Mucosa of stomach (tissue), 1 donor: ENCODE results near the gene KLK14.
A peak's percentile ranks its signal among the peaks of the same experiment; 100 is the strongest.

ENCODE experiments used
- H3K27me3 ChIP-seq: one replicate; pipeline ENCODE4 v1.7.0; 2013; ENCODE audit warnings: mild to moderate bottlenecking, low read length; ENCODE audit not compliant: control insufficient read depth, insufficient read depth
- H3K36me3 ChIP-seq: one replicate; pipeline ENCODE4 v1.7.0; 2013; ENCODE audit warnings: low read length; ENCODE audit not compliant: control insufficient read depth, insufficient read depth
- H3K4me1 ChIP-seq: one replicate; pipeline ENCODE4 v1.7.0; 2013; ENCODE audit warnings: mild to moderate bottlenecking, low read length; ENCODE audit not compliant: control insufficient read depth, insufficient read depth
- H3K4me3 ChIP-seq: one replicate; pipeline ENCODE4 v1.7.0; 2013; ENCODE audit warnings: low read length
- H3K9ac ChIP-seq: one replicate; pipeline ENCODE4 v1.7.0; 2013; ENCODE audit warnings: mild to moderate bottlenecking, low read length, moderate library complexity
- H3K9me3 ChIP-seq: one replicate; pipeline ENCODE4 v1.7.0; 2013; ENCODE audit warnings: mild to moderate bottlenecking, low read length, moderate library complexity; ENCODE audit not compliant: control insufficient read depth
- donor health status: Pancreatic carcinoma.

Gene KLK14

GRCh38 chr19:51107406-51108065, 24.8 kb upstream of the KLK14 start:
- Histone ChIP-seq H3K36me3 (no peaks in the 10 kb centered on the region), H3K27me3 (no peaks in the 10 kb centered on the region), H3K4me1 (peaks cover 14% of the 10 kb centered on the region), H3K9ac (peak overlapping the region; percentile 73), H3K4me3 (peak overlapping the region; percentile 65), H3K9me3 (no peaks in the 10 kb centered on the region)

GRCh38 chr19:51103926-51104341, 21.2 kb upstream of the KLK14 start:
- Histone ChIP-seq H3K9ac (no peak overlapping the region), H3K9me3 (no peaks in the 10 kb centered on the region), H3K27me3 (no peaks in the 10 kb centered on the region), H3K36me3 (no peaks in the 10 kb centered on the region), H3K4me3 (no peak overlapping the region), H3K4me1 (peaks cover 22% of the 10 kb centered on the region)

- Histone ChIP-seq H3K27me3 (no peaks in the 10 kb centered on the region), H3K4me3 (no peak overlapping the region), H3K36me3 (no peaks in the 10 kb centered on the region), H3K9ac (no peak overlapping the region), H3K4me1 (peaks cover 19% of the 10 kb centered on the region), H3K9me3 (no peaks in the 10 kb centered on the region)
These were observed 20.3 kb upstream of the KLK14 start for GRCh38 chr19:51102991-51103390.

GRCh38 chr19:51101171-51101865, 18.6 kb upstream of the KLK14 start:
- Histone ChIP-seq H3K4me3 (no peak overlapping the region), H3K9ac (no peak overlapping the region), H3K27me3 (no peaks in the 10 kb centered on the region), H3K9me3 (no peaks in the 10 kb centered on the region), H3K4me1 (peaks cover 8% of the 10 kb centered on the region), H3K36me3 (no peaks in the 10 kb centered on the region)

- Histone ChIP-seq H3K9me3 (no peaks in the 10 kb centered on the region), H3K36me3 (no peaks in the 10 kb centered on the region), H3K4me3 (no peak overlapping the region), H3K4me1 (peaks cover 8% of the 10 kb centered on the region), H3K27me3 (no peaks in the 10 kb centered on the region), H3K9ac (no peak overlapping the region)
These were observed 17.9 kb upstream of the KLK14 start for GRCh38 chr19:51100601-51101000.

GRCh38 chr19:51099047-51099382, 16.3 kb upstream of the KLK14 start:
- H3K9ac ChIP-seq: no peak overlapping the region
- H3K36me3 ChIP-seq: no peaks in the 10 kb centered on the region
- peaks cover 8% of the 10 kb centered on the region for H3K4me1 ChIP-seq
- no peaks in the 10 kb centered on the region for H3K27me3 ChIP-seq
- no peak overlapping the region for H3K4me3 ChIP-seq
- H3K9me3 ChIP-seq: no peaks in the 10 kb centered on the region

- no peak overlapping the region for H3K4me3 ChIP-seq
These were observed 15.8 kb upstream of the KLK14 start for GRCh38 chr19:51098365-51099046.

GRCh38 chr19:51097796-51098195, 15.1 kb upstream of the KLK14 start:
- no peaks in the 10 kb centered on the region for H3K9me3 ChIP-seq
- H3K36me3 ChIP-seq: no peaks in the 10 kb centered on the region
- no peaks in the 10 kb centered on the region for H3K27me3 ChIP-seq
- H3K4me3 ChIP-seq: no peak overlapping the region
- no peak overlapping the region for H3K9ac ChIP-seq
- peaks cover 8% of the 10 kb centered on the region for H3K4me1 ChIP-seq

More at GRCh38 chr19:51098365-51099046, 15.8 kb upstream of the KLK14 start:
- Histone ChIP-seq H3K27me3 (no peaks in the 10 kb centered on the region), H3K4me1 (peaks cover 8% of the 10 kb centered on the region), H3K9me3 (no peaks in the 10 kb centered on the region), H3K36me3 (no peaks in the 10 kb centered on the region), H3K9ac (no peak overlapping the region)

- Histone ChIP-seq H3K9me3 (no peaks in the 10 kb centered on the region), H3K27me3 (no peaks in the 10 kb centered on the region), H3K36me3 (no peaks in the 10 kb centered on the region), H3K9ac (no peak overlapping the region), H3K4me3 (no peak overlapping the region), H3K4me1 (peaks cover 8% of the 10 kb centered on the region)
These were observed 14.6 kb upstream of the KLK14 start for GRCh38 chr19:51097166-51097738.

- no peaks in the 10 kb centered on the region for H3K9me3 ChIP-seq
- H3K9ac ChIP-seq: no peak overlapping the region
- peaks cover 8% of the 10 kb centered on the region for H3K4me1 ChIP-seq
- no peak overlapping the region for H3K4me3 ChIP-seq
- H3K27me3 ChIP-seq: no peaks in the 10 kb centered on the region
- H3K36me3 ChIP-seq: no peaks in the 10 kb centered on the region
These were observed 13.9 kb upstream of the KLK14 start for GRCh38 chr19:51096473-51097165.

GRCh38 chr19:51094696-51095279, 12.1 kb upstream of the KLK14 start:
- no peaks in the 10 kb centered on the region for H3K4me1 ChIP-seq

More at GRCh38 chr19:51094696-51095279, 12.1 kb upstream of the KLK14 start:
- Histone ChIP-seq H3K9me3 (no peaks in the 10 kb centered on the region), H3K27me3 (no peaks in the 10 kb centered on the region), H3K9ac (no peak overlapping the region), H3K36me3 (no peaks in the 10 kb centered on the region), H3K4me3 (no peak overlapping the region)
